NCI-H128 (cell line): ENCODE measurements around the gene CACNA1D.

Experiments used
- DNase-seq: peaks from one replicate; lab custom pipeline; 2025; ENCODE audit not compliant: unreplicated experiment; lab: John Stamatoyannopoulos, UW

Gene CACNA1D

GRCh38 chr3:53739966-53740365 lies 245.6 kb downstream of the CACNA1D start:
- DNase-seq, result no peak

GRCh38 chr3:53740956-53741355 lies 246.5 kb downstream of the CACNA1D start:
- DNase-seq, result no peak

- peak; percentile 16 for DNase-seq
These were observed 249.9 kb downstream of the CACNA1D start for GRCh38 chr3:53744351-53744750.

- no peak for DNase-seq
These were observed 253.1 kb downstream of the CACNA1D start for GRCh38 chr3:53747559-53747958.

GRCh38 chr3:53748512-53749271 lies 254.3 kb downstream of the CACNA1D start:
- no peak for DNase-seq

GRCh38 chr3:53749448-53749847 lies 255.0 kb downstream of the CACNA1D start:
- no peak for DNase-seq

- DNase-seq, result no peak
These were observed 256.1 kb downstream of the CACNA1D start for GRCh38 chr3:53750253-53751210.

- no peak for DNase-seq
These were observed 259.2 kb downstream of the CACNA1D start for GRCh38 chr3:53753518-53754183.

- no peak for DNase-seq
These were observed 259.9 kb downstream of the CACNA1D start for GRCh38 chr3:53754325-53754724.

GRCh38 chr3:53758846-53759245 lies 264.4 kb downstream of the CACNA1D start:
- DNase-seq, result no peak

- DNase-seq, result no peak
These were observed 268.9 kb downstream of the CACNA1D start for GRCh38 chr3:53763353-53763752.

- DNase-seq, result no peak
These were observed 269.8 kb downstream of the CACNA1D start for GRCh38 chr3:53764026-53764775.

GRCh38 chr3:53765753-53766152 lies 271.3 kb downstream of the CACNA1D start:
- DNase-seq, result no peak

GRCh38 chr3:53766706-53767105 lies 272.3 kb downstream of the CACNA1D start:
- no peak for DNase-seq

- no peak for DNase-seq
These were observed 274.4 kb downstream of the CACNA1D start for GRCh38 chr3:53768478-53769459.

GRCh38 chr3:53772562-53772961 lies 278.2 kb downstream of the CACNA1D start:
- no peak for DNase-seq

GRCh38 chr3:53773021-53773436 lies 278.6 kb downstream of the CACNA1D start:
- no peak for DNase-seq

- no peak for DNase-seq
These were observed 279.4 kb downstream of the CACNA1D start for GRCh38 chr3:53773611-53774368.

GRCh38 chr3:53774414-53774813 lies 280.0 kb downstream of the CACNA1D start:
- DNase-seq, result no peak
